K562 (cell line): ENCODE measurements around the gene CPNE6. TPM values are rescaled to one million over a fixed set of nuclear protein-coding genes. Genes with fewer than 3 reads are reported as not detected.

Experiments used
- ATAC-seq: fragments of 200-7000 bp; cut with Tn5 transposase; 3 replicates; pipeline ENCODE4 v1.9.1; 2020; ENCODE audit warnings: moderate library complexity
- BruUV-seq: library from RNA; stranded (reverse); fragments of 400-500 nt; replicated peaks from 2 replicates; lab custom pipeline; 2021; lab: Mats Ljungman, UMichigan
- CTCF ChIA-PET: fragments of 300-600 bp; formaldehyde crosslinking; extraction: SDS; loops from one replicate; lab custom pipeline; 2021; ENCODE audit warnings: low intra/inter-chr PET ratio; lab: Yijun Ruan, JAX
- POLR2A ChIA-PET: fragments of 300-600, 350-650 bp; sonication (Branson Sonifier 250); formaldehyde crosslinking; extraction: SDS; loops from one replicate; lab custom pipeline; 2021; ENCODE audit warnings: antibody characterized with exemption, inconsistent platforms; lab: Yijun Ruan, JAX
- DNase-seq, 4 experiments: peaks; one replicate each; pipeline versions ENCODE4 v3.0.0 to v3.0.0-alpha.2; 2011 to 2018; ENCODE audit warnings: low spot score in 3 of 4, mixed read lengths in 3 of 4; ENCODE audit errors: extremely low read depth in 1 of 4
- FAIRE-seq: peaks from 2 replicates; lab custom pipeline; 2011; peaks lifted over from hg19 to GRCh38; lab: Jason Lieb, UNC
- H2AFZ ChIP-seq: 2 replicates; pipeline ENCODE4 v1.6.0; 2011; ENCODE audit warnings: low read depth, low read length, control low read depth, inconsistent platforms
- H3K27ac ChIP-seq: fragments of 200-600 bp; 3 replicates; pipeline ENCODE4 v1.8.0; 2011; ENCODE audit warnings: low read depth, mild to moderate bottlenecking, control low read depth, inconsistent platforms, low read length, moderate library complexity, mixed read lengths; ENCODE audit errors: extremely low read depth
- H3K27me3 ChIP-seq, 2 experiments: fragments of 300-600 bp in 1 of 2; 2 replicates in 1 of 2; 3 replicates in 1 of 2; pipeline versions ENCODE4 v1.6.0 to v1.8.0; 2011; ENCODE audit warnings: inconsistent platforms in 2 of 2, low read length in 2 of 2, mild to moderate bottlenecking in 1 of 2, mixed read lengths in 1 of 2, moderate library complexity in 1 of 2; ENCODE audit not compliant: control insufficient read depth in 2 of 2, insufficient read depth in 2 of 2
- H3K36me3 ChIP-seq: fragments of 300-600 bp; 3 replicates; pipeline ENCODE4 v1.8.0; 2011; ENCODE audit warnings: mild to moderate bottlenecking, low read length, inconsistent platforms; ENCODE audit not compliant: control insufficient read depth, insufficient read depth
- H3K4me1 ChIP-seq, 2 experiments: fragments of 200-600 bp in 1 of 2; replicated peaks in 1 of 2; 2 replicates in 1 of 2; 3 replicates in 1 of 2; pipeline versions ENCODE4 v1.5.1 to v1.8.0; 2011; ENCODE audit warnings: inconsistent platforms in 2 of 2, low read length in 2 of 2, mild to moderate bottlenecking in 1 of 2, mixed read lengths in 1 of 2, moderate library complexity in 1 of 2; ENCODE audit not compliant: control insufficient read depth in 2 of 2, insufficient read depth in 2 of 2
- H3K4me2 ChIP-seq: 2 replicates; pipeline ENCODE4 v1.6.1; 2011; ENCODE audit warnings: low read length, control low read depth, inconsistent platforms, mixed read lengths; ENCODE audit not compliant: insufficient read depth
- H3K4me3 ChIP-seq: fragments of 200-600 bp; sonication (generic), shearing (Covaris generic); 2 replicates; pipeline ENCODE4 v1.5.1; 2016; ENCODE audit warnings: control low read depth, inconsistent platforms
- H3K79me2 ChIP-seq: fragments of 200-600 bp; 3 replicates; pipeline ENCODE4 v1.8.0; 2011; ENCODE audit warnings: low read length, inconsistent platforms; ENCODE audit not compliant: control insufficient read depth, insufficient read depth
- H3K9ac ChIP-seq, 2 experiments: 2 replicates each; pipeline versions ENCODE4 v1.6.0 to v1.6.1; 2011; ENCODE audit warnings: low read depth in 2 of 2, low read length in 2 of 2, control low read depth in 1 of 2, inconsistent platforms in 1 of 2, mild to moderate bottlenecking in 1 of 2, mixed read lengths in 1 of 2; ENCODE audit not compliant: insufficient read depth in 1 of 2
- H3K9me1 ChIP-seq: one replicate; pipeline ENCODE4 v1.6.0; 2011; ENCODE audit warnings: inconsistent platforms, mild to moderate bottlenecking, low read length, moderate library complexity; ENCODE audit not compliant: control insufficient read depth, insufficient read depth
- H3K9me3 ChIP-seq: replicated peaks from 2 replicates; pipeline ENCODE4 v1.5.1; 2011; ENCODE audit warnings: low read depth, low read length, inconsistent platforms; ENCODE audit not compliant: control insufficient read depth, insufficient read depth
- H4K20me1 ChIP-seq: replicated peaks from 2 replicates; pipeline ENCODE4 v1.6.1; 2011; ENCODE audit warnings: low read length, inconsistent platforms, mixed read lengths; ENCODE audit not compliant: control insufficient read depth, insufficient read depth
- ARID2 ChIP-seq: fragments of 450-650 bp; IDR thresholded peaks from 2 replicates; pipeline ENCODE4 v1.6.1; 2017; ENCODE audit warnings: antibody characterized with exemption, mild to moderate bottlenecking
- BACH1 ChIP-seq: fragments of 200-800 bp; sonication (Bioruptor generic); IDR thresholded peaks from 2 replicates; pipeline ENCODE4 v1.6.1; 2016; ENCODE audit warnings: missing genetic modification characterization, missing compliant biosample characterization
- CBX2 ChIP-seq: fragments of 200-600 bp; sonication (generic); IDR thresholded peaks from one replicate; pipeline ENCODE4 v1.6.1; 2012; ENCODE audit warnings: mild to moderate bottlenecking, low read length, inconsistent platforms; ENCODE audit not compliant: insufficient read depth, poor library complexity, severe bottlenecking
- CREB3L1 ChIP-seq: fragments of 450-650 bp; IDR thresholded peaks from 2 replicates; pipeline ENCODE4 v1.6.1; 2014; ENCODE audit warnings: low read depth, mild to moderate bottlenecking, moderate library complexity, borderline replicate concordance
- FOXJ3 ChIP-seq: sonication (generic); formaldehyde crosslinking; IDR thresholded peaks from 2 replicates; pipeline ENCODE4 v1.4.0; 2020; ENCODE audit warnings: mild to moderate bottlenecking, missing genetic modification reagents
- HNRNPUL1 ChIP-seq: fragments of 200-400 bp; formaldehyde crosslinking; IDR thresholded peaks from 2 replicates; pipeline ENCODE4 v1.6.1; 2017; ENCODE audit warnings: low read length
- NFE2 ChIP-seq: IDR thresholded peaks from 2 replicates; pipeline ENCODE4 v1.6.1; 2014; ENCODE audit warnings: antibody characterized with exemption, low read depth
- SIRT6 ChIP-seq: IDR thresholded peaks from one replicate; pipeline ENCODE4 v1.6.1; 2012; ENCODE audit warnings: low read depth, mild to moderate bottlenecking, control low read depth, inconsistent platforms, low read length, moderate library complexity
- SIX5 ChIP-seq, 2 experiments: IDR thresholded peaks; 2 replicates each; pipeline ENCODE4 v1.6.1; 2011; ENCODE audit warnings: low read length in 2 of 2, borderline replicate concordance in 1 of 2, low read depth in 1 of 2, mild to moderate bottlenecking in 1 of 2, moderate library complexity in 1 of 2; ENCODE audit not compliant: insufficient read depth in 1 of 2
- ZFP36 ChIP-seq: fragments of 150-350 bp; IDR thresholded peaks from 2 replicates; pipeline ENCODE4 v1.6.1; 2018; ENCODE audit warnings: low read length, low read depth; ENCODE audit not compliant: partially characterized antibody
- ZNF354B ChIP-seq: fragments of 250-450 bp; sonication (Bioruptor Pico); IDR thresholded peaks from 2 replicates; pipeline ENCODE4 v1.4.0; 2020
- ZNF655 ChIP-seq: fragments of 250-450 bp; sonication (Bioruptor Pico); IDR thresholded peaks from 2 replicates; pipeline ENCODE4 v1.5.0; 2021
- ZNF696 ChIP-seq: fragments of 250-450 bp; sonication (Bioruptor Pico); conservative IDR thresholded peaks from 2 replicates; pipeline ENCODE4 v1.4.0; 2020; ENCODE audit warnings: mild to moderate bottlenecking, moderate library complexity
- WGBS: fragments of 100-300 bp; shearing (Covaris generic); methylation state at CpG from one replicate; pipeline ENCODE4 v1.1.6; 2016; ENCODE audit warnings: low coverage, mixed read lengths; ENCODE audit not compliant: insufficient coverage; ENCODE audit errors: missing lambda C conversion rate; 5-methylcytosine and 5-hydroxymethylcytosine counted together
- in situ Hi-C: fragments of 300-500 bp; cut with MboI; formaldehyde crosslinking; loops from 4 replicates; pipeline ENCODE4 v1.15.0; 2018; ENCODE audit warnings: inconsistent platforms, mixed read lengths
- intact Hi-C: fragments of 100-400 bp; cut with micrococcal nuclease; formaldehyde crosslinking; loops from 2 replicates; pipeline ENCODE4 v1.14.2; 2022
- polyA plus RNA-seq, 8 experiments: library from polyadenylated mRNA; depleted of rRNA in 4 of 8; stranded (reverse) in 5 of 8; unstranded in 3 of 8; fragments of >200 nt; fragmentation: Nextera tagmentation in 2 of 8; fragmentation: Illumina TruSeq in 1 of 8; extraction: Ambion mirVana in 2 of 8; extraction: Trizol in 1 of 8; gene quantifications; 2 replicates each; pipeline versions ENCODE4 v1.2.1 to v1.2.3, GENCODE V29; 2011 to 2014; ENCODE audit warnings: inconsistent platforms in 1 of 8, missing spikeins in 1 of 8
- total RNA-seq, 7 experiments: library from RNA; depleted of rRNA in 6 of 7; stranded (reverse); fragments of >200 nt in 6 of 7; fragmentation: Illumina TruSeq in 2 of 7; extraction: Trizol in 2 of 7; gene quantifications; 2 replicates each; pipeline versions ENCODE4 v1.2.1 to v1.2.3, GENCODE V29; 2011 to 2021; ENCODE audit warnings: low replicate concordance in 1 of 7

The CPNE6 gene
- total and polyA plus RNA-seq, 9 of the 15 experiments (the other 6 are each of a cell fraction or from before 2014, with no cell fraction given): not detected

GRCh38 chr14:24056800-24057184 lies 14.6 kb upstream of the CPNE6 start:
- TF ChIP-seq ZFP36: no peak
- TF ChIP-seq HNRNPUL1: no peak
- no peak for TF ChIP-seq SIX5 (IDR thresholded peaks at IDR 0.05; ENCODE audit: borderline replicate concordance in 1 of 2, insufficient read depth in 1 of 2, low read depth in 1 of 2, low read length in 2 of 2)
- no peak for TF ChIP-seq CREB3L1
- no peak for TF ChIP-seq SIRT6
- no peak for TF ChIP-seq ZNF655 (CRISPR knock-in tag)
- TF ChIP-seq FOXJ3 (CRISPR knock-in tag): no peak
- no peak for TF ChIP-seq ZNF354B
- TF ChIP-seq ARID2: no peak
- TF ChIP-seq CBX2: no peak
- no peak for TF ChIP-seq NFE2
- no peak for TF ChIP-seq ZNF696 (CRISPR knock-in tag)
- TF ChIP-seq BACH1: no peak
- H3K4me1 ChIP-seq: peaks cover 9 to 20% of the 10 kb centered on the region in 2 experiments; a peak in 3 of 5 replicates
- DNase-seq: no peak
- peaks cover 4% of the 10 kb centered on the region for H4K20me1 ChIP-seq
- ATAC-seq: no peak
- H3K27ac ChIP-seq: no peak overlapping the region
- H3K4me2 ChIP-seq: no peak overlapping the region
- ChIA-PET CTCF (no interaction called here), POLR2A (interaction anchor here (1.2 to 3.6 kb wide), 2 partner anchors 11 to 51 kb away, joined by 3 to 12 read pairs; no protein-coding TSS in a partner anchor)
- in situ Hi-C loops (loop anchor here (5.0 to 10.0 kb wide), 2 partner anchors 36 to 378 kb away; partner anchors contain the start of gene PCK2), intact Hi-C loops (no loop called here)
- H3K9ac ChIP-seq: no peak overlapping the region; a peak in 1 of 4 replicates
- H3K9me3 ChIP-seq: no peaks in the 10 kb centered on the region
- no peaks in the 10 kb centered on the region for H3K36me3 ChIP-seq
- no peak overlapping the region for H3K4me3 ChIP-seq
- H3K79me2 ChIP-seq: no peaks in the 10 kb centered on the region
- H3K9me1 ChIP-seq: no peaks in the 10 kb centered on the region
- no peak overlapping the region for H2AFZ ChIP-seq
- FAIRE-seq: no peak
- BruUV-seq: no TSS peak
- peaks cover 0 to 25% of the 10 kb centered on the region in 2 experiments; a peak in 2 of 5 replicates for H3K27me3 ChIP-seq
- WGBS: 1% methylated on average over 8 of the region's 8 CpGs
